ENCODE measurements around the gene PLAC1.

The PLAC1 gene, protein sequence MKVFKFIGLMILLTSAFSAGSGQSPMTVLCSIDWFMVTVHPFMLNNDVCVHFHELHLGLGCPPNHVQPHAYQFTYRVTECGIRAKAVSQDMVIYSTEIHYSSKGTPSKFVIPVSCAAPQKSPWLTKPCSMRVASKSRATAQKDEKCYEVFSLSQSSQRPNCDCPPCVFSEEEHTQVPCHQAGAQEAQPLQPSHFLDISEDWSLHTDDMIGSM

DNA sequence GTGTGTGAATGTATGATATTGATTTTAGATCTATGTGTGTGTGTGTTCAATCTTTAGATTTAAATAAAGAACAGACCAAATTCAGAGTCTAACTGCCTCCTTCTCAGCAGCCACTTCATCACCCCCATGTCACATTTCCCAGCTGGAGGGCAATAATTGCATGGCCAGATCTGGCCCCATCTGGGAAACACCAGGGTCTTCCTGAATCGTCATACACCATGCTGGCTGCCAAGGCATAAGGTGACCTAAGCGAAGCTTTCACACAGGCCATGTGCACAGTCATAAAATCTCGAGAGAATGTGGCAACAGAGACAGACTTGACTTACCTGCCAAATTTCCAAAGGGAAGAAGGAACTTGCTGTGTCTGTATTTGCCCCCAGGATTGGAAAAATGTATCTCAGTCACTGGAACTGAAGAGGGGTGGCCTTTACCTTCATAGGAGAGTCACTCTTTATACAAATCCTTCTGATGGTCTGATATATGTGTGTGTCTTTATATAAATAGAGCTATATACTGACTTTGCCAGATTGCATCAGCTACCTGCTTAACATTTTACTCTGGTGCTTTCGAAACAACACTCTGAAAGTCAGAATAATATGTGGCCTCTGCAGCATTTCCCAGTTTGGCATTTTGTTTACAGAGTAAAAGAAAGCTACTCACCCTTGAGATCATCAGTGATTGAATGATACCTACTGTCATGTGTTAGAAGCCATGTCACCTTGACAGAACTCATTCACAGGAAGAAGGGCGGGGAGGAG lies at the start of gene PLAC1:
Gene PLAC1, minus strand, starts transcription at position 470 of the 758 bp plus-strand sequence. CDS start 91,789 bp downstream, outside the sequence.
- no peak for DNase-seq (ENCODE audit: low spot score)

DNA sequence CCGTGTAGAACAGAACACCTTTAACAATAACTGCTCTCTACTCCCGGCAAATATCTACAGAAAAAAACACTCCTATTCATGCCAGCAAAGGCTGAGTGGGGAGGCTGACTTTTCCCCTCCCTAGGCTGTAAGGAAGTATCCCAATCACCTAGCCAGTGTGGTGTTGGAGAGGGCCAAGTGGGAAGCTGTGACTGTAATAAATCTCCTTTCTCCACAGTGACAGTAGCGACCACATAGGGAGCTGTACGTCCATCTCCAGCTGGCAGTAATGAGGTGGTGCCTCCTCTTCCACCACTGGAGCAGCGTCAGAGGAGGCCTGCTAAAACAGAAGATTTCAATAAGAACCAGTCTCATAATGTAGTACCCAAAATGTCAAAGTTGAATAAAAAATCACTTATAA lies 47.9 kb upstream of the PLAC1 start:
- DNase-seq (ENCODE audit: low spot score), result no peak

DNA sequence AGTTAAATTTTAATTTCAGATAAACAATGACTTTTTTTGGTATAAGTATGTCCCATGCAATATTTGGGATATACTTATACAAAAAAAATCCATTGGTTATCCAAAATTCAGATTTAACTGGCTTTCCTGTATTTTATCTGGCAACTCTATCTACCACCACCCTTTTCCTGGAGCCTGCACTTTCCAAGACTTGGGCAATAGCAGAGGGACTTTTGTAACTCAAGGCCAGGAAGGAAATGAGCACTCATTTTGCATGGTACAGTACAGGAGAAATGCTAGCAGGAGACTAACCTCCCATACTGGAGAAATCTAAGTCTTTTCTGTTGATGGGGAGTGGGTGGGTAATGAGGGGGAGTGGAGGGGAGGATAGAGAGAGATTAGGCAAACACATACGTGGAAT lies 37.7 kb upstream of the PLAC1 start:
- no peak for DNase-seq (ENCODE audit: low spot score)

DNA sequence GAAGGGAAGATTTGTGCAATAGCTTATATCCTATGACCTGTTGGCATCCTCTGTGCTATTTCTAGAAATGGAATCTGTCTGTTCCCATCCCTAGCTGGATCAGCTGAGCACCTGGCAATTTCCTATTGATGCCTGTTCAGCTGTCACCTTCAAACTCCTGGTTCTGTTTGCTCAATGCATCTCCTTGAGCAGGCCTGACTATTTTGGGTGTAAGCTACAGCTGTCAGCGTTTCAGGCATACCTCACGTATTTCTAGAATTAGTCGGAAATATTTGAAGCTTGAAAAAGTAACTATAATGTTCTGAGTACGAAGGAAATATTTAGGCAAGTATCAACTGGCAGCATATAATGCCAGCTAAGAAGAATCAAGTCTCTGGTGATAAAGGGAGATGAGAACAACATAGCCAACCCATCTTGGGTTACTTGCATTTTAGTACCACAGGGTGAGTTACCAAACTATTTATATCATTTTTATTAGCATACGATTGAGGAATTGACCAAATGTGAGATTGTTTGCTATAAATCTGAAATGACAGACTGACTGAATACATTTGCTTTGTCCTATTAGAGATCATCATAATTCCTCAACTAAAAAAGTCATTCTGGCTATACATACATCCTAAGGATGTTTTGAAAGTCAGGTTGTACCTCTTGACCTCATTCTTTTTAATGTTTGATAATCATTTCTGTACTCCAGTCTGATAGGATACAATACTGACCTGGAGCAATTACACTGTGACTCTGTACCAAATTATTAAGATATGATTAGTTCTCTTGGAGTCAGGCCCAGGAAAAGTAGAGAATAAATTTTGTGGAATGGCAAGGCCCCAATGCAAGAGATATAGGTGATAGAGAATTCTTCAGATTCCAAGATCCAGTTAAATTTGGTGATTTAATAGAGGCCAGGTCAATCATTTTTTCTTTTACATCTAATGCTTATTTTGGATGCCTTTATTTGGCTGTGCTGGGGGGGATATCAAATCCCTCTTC lies 36.4 kb upstream of the PLAC1 start:
- no peak for DNase-seq (ENCODE audit: low spot score)

DNA sequence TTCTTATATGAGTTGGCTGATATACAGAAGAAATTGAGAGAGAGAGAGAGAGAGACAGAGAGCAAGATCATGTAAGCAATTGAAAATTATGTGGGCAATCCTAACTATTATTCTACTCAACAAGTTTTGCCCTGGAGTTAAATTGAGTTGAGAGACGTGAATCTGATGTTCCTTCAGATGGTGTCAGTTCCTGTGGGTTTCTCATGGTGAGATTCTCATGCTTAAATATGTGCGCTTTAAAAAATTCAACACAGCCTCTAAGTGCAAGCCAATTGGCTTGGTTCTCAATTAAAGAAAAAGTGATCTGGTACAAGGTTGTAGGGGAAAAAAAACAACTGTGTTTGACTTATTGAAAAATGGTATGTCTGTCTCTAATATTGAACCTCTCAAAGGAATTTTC lies 35.4 kb upstream of the PLAC1 start:
- DNase-seq (ENCODE audit: low spot score), result no peak

DNA sequence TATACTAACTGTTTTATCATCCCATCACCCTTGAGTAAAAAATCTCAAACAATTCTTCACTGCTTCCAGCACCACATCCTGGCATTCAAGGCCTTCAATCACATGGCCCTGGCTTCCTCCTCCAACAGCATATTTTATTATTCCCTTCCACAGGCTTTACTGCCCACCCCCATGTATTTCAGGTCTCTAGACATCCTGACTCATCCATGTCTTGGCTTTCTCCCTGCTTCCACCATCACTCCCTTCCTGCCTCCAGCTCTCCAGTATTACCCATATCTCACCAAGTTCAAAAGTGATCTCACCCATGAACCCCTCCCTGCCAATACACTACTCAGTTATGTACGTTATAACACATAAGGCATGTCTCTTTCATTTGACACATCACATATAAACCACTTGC lies 34.7 kb upstream of the PLAC1 start:
- no peak for DNase-seq (ENCODE audit: low spot score)

DNA sequence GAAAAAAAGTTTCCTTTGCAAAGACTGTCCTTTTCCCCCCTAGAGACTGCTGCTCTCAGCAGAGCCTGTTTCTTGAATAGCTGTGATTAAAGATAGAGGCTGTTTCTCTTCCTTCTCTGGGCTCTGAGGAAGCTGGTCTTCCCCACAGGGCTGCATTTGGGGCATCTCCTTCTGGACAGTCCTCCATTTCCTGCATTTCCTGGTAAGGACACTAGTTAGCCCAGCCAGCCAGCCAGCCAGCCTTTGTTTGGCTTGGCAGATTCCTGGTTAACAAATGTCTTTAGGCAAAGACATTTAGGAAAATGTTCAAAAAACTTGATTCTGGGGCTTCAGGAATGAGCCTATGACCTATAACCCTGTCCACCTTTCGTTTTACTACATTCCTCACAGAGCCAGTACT lies 34.0 kb upstream of the PLAC1 start:
- DNase-seq (ENCODE audit: low spot score), result no peak

DNA sequence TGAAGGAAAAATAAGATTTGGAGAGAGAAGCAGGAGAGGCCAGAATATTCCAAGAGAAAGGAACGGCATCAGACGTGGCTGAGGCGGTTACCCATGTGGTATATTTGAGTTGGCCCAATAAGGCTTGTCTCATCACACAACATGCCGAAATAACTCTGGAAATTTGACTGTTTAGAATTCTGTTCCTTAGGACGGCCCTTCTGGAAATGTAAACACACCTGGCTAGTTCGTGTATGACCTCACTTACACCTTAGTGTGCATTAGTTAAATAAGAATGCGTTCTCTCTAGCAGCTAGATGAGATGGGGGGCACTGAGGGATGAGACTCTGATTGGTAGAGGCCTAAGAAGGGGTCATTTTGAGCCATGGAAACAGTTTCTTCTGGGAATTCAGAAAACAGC lies 33.2 kb upstream of the PLAC1 start:
- DNase-seq (ENCODE audit: low spot score), result no peak

DNA sequence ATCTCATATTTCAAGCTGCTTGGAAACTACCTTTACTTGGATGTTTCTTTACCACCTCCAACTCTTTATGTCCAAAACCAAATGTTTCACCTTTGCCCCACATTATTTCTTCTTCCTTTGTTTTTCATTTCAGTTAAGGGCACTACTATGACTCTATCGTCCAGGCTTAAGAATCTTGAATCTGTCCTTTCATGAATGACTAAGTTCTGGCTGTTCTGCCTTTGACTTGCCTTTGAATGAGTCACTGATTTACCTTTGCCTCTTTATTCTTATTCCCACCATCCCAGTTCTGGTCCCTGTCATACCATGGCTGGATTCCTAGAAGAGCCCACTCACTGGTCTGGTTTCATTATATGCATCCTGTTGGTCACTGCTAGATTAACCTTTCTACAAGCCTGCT lies 30.6 kb upstream of the PLAC1 start:
- DNase-seq (ENCODE audit: low spot score), result no peak

DNA sequence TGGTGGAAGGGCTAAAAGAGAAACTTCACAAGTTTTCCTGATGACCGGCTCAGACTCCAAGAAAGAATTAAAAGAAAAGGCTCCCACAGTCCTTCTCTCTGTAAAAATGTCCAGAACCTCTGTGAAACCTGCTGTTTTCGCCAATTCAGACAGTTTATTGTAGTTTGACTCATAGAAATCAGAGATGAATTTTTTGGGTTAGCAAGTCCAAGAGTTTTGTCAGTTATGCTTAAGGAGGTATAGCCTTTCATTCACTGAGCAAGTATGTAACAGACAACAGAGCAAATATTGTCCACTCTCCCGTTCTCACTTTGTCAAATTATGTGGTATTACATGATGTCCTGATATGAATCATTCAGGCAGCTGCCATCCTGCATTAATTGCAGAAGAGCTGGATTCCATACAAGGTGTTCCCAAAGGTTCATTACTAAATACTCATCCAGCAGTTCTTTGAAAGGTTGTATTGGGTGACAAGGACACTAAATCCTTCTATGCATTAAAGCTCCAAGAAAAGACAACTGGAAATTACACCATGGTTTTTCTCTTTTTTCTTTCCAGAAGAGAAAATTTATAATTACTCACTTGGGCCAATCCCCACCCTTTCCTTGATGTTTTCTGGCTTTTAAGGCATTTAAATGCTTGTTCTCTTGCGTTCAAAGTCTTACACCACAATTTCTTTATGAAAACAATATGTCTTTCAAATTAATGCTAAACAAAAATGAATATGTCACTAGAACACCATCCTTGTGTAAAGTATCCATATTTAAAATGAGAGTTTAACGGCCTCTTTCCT lies 30.0 kb upstream of the PLAC1 start:
- no peak for DNase-seq (ENCODE audit: low spot score)

DNA sequence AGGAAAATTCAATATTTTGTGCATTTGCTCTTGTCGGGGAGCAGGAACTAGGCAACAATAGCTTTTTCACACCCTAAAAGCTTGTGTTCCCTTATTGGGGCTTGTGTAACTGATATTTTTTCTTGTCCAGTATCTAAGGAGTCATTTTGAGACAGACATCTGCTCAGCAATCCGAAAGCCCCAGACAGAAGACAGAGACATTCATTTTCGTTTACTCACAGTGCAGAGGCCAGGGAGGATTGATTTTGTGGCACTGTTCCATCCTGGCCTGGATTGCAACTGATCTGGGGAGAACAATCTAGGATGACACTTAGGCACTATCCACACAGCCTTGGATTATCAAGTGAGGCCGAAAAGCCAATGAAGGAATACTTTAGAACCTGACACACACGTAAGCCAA lies 27.4 kb upstream of the PLAC1 start:
- DNase-seq (ENCODE audit: low spot score), result no peak

DNA sequence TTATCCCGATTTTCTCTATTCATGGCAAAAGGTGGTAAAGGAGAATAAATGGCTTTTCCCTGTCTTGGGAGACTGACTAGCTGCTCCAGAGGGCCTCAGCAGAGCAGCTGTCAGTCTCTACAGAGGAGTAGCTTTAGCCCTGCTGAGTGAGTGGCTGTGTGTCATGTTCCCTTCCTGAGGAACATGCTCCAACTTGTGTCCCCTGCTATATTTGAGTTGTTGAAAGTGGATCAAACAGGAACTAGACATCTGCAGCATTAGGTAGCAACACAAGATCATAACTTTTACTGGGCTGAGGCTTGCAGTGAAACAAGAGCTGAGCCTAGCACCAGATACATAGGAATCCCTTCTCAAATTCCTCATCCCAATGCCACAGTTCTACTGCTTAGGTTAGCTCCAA lies 26.7 kb upstream of the PLAC1 start:
- DNase-seq (ENCODE audit: low spot score), result no peak

DNA sequence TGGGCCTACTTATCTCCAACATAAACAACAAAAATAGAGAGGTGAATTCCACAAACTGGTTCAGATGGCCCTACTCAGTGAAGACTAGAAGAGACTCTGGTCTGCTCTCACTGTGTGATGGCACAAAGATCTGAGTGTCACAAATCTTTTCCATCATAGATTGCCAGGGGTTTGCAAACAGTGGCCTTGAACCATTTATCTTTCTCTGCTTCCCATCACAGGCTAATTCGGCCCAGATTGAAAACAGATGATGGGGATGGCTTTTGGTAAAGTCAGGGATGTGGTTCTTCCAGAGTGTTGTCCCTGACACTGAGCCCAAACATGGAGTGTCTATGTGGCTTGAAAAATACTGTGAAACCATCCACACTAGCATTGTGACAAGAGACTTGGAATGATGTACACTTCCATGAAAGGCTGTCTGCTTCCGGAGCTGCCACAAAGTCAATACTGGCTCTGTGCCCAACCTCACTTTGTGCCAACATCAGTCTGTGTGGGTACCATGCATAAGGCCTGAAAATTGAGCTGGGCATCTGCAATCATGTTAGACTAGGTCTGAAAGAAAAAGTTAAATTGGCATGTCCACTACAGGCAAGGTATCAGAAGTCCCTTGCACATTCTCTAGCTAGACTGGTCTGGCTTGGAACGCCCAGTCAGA lies 25.2 kb upstream of the PLAC1 start:
- DNase-seq (ENCODE audit: low spot score), result no peak

DNA sequence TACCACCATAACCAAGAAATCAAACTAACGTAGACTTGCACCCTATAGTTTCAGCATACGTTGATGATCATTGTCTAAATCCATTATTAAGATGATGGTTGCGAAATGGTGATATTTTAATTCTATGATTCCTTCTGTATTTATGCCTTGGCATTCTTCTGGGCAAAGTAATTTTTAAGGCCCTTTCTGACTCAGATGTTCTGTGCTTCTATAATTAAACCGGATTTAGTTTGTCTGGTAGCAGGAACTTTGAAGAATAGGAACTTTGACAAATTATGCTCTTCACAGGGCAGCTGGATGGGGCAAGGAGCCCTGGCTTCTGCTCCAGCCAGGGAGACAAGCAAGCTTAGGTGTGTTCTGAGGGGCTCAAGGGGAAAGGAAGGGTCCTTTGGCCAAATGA lies 23.8 kb upstream of the PLAC1 start:
- no peak for DNase-seq (ENCODE audit: low spot score)

DNA sequence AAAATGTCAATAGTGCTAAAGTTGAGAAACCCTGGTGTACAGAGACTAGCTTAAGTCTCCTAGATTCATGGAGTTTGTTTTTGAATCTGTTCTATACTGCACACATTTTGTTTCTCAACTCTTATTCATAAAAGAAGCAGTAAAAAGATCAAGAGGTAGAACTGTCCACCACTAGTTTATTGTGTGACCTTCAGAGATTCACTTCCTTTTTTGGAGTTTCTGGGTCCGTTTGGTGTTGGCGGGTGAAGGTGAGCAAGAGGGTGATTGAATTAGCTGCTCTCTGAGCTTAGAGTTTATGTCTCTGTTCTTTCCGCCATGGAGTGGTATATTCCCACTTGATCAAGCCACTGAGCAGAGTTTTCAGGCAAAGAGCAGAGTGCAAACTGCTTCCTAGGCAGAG lies 21.4 kb upstream of the PLAC1 start:
- DNase-seq (ENCODE audit: low spot score), result no peak

DNA sequence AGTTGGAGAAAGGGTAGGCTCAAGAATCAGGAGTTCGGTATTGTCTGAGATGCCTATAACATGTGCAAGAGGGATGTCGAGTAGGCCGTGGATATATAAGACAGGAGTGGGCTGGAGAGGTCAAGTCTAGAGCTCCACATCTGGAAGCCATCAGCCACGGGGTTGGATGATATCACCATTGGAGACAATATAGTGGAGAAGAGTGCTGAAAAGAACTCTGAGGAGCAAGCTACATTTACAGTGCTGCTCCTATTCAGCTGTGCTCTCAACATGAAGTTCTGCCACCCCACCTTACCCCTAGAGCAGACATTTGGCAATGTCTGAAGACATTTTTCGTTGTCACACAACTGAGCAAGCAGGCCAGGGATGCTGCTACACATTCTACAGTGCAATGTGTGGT lies 20.9 kb upstream of the PLAC1 start:
- DNase-seq (ENCODE audit: low spot score), result no peak

DNA sequence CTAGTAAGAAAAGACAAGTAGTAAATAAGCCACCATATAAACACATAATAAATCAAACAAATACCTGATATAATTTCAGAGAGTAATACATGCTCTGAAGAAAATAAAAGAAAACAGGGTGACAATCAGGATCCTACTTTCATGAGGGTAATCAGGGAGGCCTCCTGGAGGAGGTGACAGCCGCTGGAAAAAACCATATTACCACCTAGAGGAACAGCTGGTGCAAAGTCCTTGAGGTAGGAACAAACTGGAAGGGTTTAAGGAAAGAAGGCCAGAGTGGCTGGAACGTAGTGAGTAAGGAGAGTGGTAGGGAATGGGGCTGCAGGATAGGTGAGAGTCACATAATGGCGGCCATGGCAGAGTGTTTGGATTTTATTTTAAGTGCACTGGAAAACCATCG lies 19.1 kb upstream of the PLAC1 start:
- DNase-seq (ENCODE audit: low spot score), result no peak

DNA sequence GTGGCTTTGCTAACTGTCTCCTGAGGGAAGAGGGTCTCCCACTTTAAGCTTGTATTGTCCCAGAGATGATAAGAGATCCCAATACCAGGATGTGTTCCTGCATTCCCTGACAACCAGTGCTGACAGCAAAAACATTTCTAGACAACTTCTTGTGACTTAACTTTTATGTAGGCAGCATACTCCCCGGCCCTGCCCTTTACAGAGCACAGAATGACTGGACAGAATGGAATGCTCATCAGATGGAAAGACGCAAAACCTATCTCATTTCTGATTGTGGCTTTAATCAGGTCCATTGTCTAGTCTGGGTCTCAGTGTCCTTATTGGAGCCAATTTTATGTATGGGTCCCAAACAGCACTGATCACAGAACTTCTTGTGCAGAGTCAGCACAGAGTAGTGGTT lies 18.2 kb upstream of the PLAC1 start:
- no peak for DNase-seq (ENCODE audit: low spot score)

DNA sequence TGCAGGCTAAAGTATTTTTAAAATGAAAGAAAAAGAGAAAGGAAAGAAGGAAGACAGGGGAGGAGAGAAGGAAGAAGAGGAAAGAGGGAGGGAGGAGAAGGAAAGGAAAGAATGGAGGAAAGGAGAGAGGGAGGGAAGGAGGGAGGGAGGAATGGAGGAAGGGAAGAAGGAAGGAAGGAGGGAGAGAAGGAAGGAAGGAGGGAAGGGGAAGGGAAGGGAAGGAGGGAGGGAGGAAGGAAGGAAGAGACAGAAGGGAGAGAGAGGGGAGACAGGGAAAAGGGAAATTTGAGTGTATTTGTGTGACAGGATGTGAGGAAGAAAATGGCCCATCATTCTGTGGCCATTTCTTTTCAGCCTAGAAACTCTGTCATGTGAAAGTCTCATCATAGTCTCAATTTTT lies 14.9 kb upstream of the PLAC1 start:
- no peak for DNase-seq (ENCODE audit: low spot score)

DNA sequence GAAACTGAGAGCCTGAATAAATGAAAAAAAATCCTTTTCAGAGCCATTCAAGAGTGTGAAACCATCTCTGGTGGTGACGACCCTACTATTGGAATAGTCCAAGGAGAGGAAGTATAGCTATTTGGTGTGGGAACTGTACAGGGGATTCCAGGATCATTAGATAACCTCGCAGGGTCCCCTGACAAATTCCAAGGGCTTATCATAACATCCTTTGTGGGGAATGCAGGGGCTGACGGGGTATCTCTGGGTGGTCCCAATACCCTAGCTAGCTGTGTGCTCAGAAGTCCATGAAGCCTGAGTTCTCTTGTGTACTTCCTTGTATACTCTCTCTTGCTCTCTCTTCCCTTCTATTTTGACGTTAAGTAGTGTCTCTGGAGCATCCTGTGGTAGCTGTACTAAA lies 13.8 kb upstream of the PLAC1 start:
- no peak for DNase-seq (ENCODE audit: low spot score)

DNA sequence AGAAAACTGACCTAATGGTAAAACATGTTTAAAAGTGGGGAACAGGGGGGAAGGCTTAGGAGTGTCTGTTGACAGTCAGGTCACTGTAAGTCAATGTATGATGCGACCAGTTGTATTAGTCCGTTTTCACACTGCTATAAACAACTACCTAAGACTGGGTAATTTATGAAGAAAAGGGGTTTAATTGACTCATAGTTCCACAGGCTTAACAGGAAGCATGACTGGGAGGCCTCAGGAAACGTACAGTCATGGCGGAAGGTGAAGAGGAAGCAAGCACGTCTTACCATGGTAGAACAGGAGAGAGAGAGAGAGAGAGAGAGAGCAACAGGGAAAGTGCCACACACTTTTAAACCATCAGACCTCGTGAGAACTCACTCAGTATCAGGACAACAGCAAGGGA lies 13.0 kb upstream of the PLAC1 start:
- DNase-seq (ENCODE audit: low spot score), result no peak
